PC-9 (cell line): Measurements from ENCODE around the gene FLNB. TPM values are rescaled to one million over a fixed set of nuclear protein-coding genes. Genes with fewer than 3 reads are reported as not detected.
A peak's percentile ranks its signal among the peaks of the same experiment; 100 is the strongest.

Experiments
- BruUV-seq: library from RNA; stranded (reverse); fragments of 400-500 nt; replicated peaks from 2 replicates; lab custom pipeline; 2021; lab: Mats Ljungman, UMichigan
- CTCF ChIA-PET: fragments of 300-600 bp; sonication (Branson Sonifier 250); formaldehyde crosslinking; loops from one replicate; lab custom pipeline; 2022; ENCODE audit warnings: antibody characterized with exemption; lab: Charles Lee
- POLR2A ChIA-PET: fragments of 300-600 bp; sonication (Branson Sonifier 250); formaldehyde crosslinking; loops from one replicate; lab custom pipeline; 2022; ENCODE audit warnings: antibody characterized with exemption; ENCODE audit not compliant: unreplicated experiment; lab: Charles Lee
- DNase-seq, 2 experiments: peaks; one replicate each; pipeline versions ENCODE4 v3.0.0 to v3.0.0-alpha.2; 2015 to 2022; ENCODE audit warnings: mixed read lengths in 1 of 2
- H2AFZ ChIP-seq: fragments of 200-600 bp; sonication (generic); 2 replicates; pipeline ENCODE4 v1.8.1; 2017; ENCODE audit warnings: antibody characterized with exemption
- H3F3A ChIP-seq: fragments of 200-600 bp; sonication (generic); 2 replicates; pipeline ENCODE4 v1.8.1; 2017; ENCODE audit warnings: antibody characterized with exemption, mild to moderate bottlenecking, low read depth; ENCODE audit not compliant: insufficient read depth
- H3K27ac ChIP-seq: fragments of 200-600 bp; sonication (generic); 2 replicates; pipeline ENCODE4 v1.6.1; 2016; ENCODE audit warnings: mixed run types
- H3K27me3 ChIP-seq: fragments of 200-600 bp; sonication (generic); 2 replicates; pipeline ENCODE4 v1.6.1; 2016; ENCODE audit warnings: low read depth, mixed run types; ENCODE audit not compliant: insufficient read depth
- H3K36me3 ChIP-seq: fragments of 200-600 bp; sonication (generic); 2 replicates; pipeline ENCODE4 v1.6.1; 2016; ENCODE audit warnings: low read depth, mixed run types
- H3K4me1 ChIP-seq: fragments of 200-600 bp; sonication (generic); replicated peaks from 2 replicates; pipeline ENCODE4 v1.6.1; 2016; ENCODE audit warnings: mixed run types; ENCODE audit not compliant: insufficient read depth
- H3K4me2 ChIP-seq: fragments of 200-600 bp; sonication (generic); 2 replicates; pipeline ENCODE4 v1.6.1; 2017; ENCODE audit warnings: mixed run types
- H3K4me3 ChIP-seq: fragments of 200-600 bp; sonication (generic); 2 replicates; pipeline ENCODE4 v1.6.1; 2016; ENCODE audit warnings: mixed run types
- H3K79me2 ChIP-seq: fragments of 200-600 bp; sonication (generic); 2 replicates; pipeline ENCODE4 v1.6.1; 2017; ENCODE audit warnings: low read depth, mixed run types
- H3K9me2 ChIP-seq: fragments of 200-600 bp; sonication (generic); 2 replicates; pipeline ENCODE4 v1.8.1; 2017; ENCODE audit warnings: mild to moderate bottlenecking; ENCODE audit not compliant: insufficient read depth
- H3K9me3 ChIP-seq: fragments of 200-600 bp; sonication (generic); 2 replicates; pipeline ENCODE4 v1.8.1; 2016; ENCODE audit warnings: low read depth; ENCODE audit not compliant: insufficient read depth
- H4K20me1 ChIP-seq: fragments of 200-600 bp; sonication (generic); 2 replicates; pipeline ENCODE4 v1.8.1; 2017; ENCODE audit not compliant: insufficient read depth
- EZH2 ChIP-seq: fragments of 200-600 bp; sonication (generic); IDR thresholded peaks from 2 replicates; pipeline ENCODE4 v1.8.0; 2017; ENCODE audit warnings: antibody characterized with exemption, low read depth
- intact Hi-C: fragments of 100-400 bp; cut with micrococcal nuclease; formaldehyde crosslinking; loops from one replicate; pipeline ENCODE4 v1.10.0; 2022; ENCODE audit not compliant: unreplicated experiment
- total RNA-seq: library from RNA; stranded (reverse); gene quantifications from 2 replicates; pipeline ENCODE4 v1.2.3, GENCODE V29; 2021
- TF ChIP-seq, protein P1 (sequence below): fragments of 200-600 bp; sonication (generic); conservative IDR thresholded peaks from 2 replicates; pipeline ENCODE4 v1.6.1; 2017; ENCODE audit warnings: mixed run types, antibody characterized with exemption, mild to moderate bottlenecking, moderate library complexity

FLNB gene
- total RNA-seq, 1 experiment from 2014 or later = 349 TPM

DNA sequence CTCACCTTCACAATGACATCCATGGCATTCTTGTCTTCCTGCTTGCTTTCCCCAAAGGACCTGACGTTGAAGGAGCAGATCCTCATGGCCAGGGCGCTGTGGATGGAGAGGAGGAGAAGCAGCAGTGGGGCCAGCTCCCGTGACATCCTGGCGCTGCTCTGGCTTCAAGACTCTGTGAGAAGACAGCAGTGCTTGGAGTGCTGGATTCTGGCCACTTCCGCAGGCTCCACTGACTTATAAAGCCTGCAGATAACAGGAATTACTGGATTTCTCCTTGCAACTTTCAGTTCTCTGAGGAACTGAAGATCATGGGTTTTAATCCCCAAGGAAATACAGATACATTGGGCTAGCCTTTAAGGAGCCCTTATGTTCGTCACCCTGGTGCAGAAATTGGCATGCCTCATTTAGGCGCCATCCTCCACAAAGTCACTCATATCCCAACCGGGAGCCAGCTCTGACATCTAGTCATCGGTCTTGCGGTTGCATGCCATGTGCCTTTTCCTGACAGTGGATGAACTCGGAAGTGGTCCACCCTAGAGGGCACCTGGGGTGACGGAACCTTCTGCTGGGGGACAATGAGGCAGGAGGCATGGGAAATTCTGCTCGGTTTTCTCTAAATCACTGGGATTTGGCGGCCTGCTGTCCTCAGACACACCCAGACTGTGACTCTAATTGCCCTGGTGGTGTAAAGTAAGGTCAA lies 202.7 kb downstream of the FLNB start, which contains the start of gene DNASE1L3:
Gene DNASE1L3 (minus strand): TSS at position 212 of the 700 bp plus-strand sequence. CDS start 66 bp downstream, at position 146.
- no peaks in the 10 kb centered on the region for H3K36me3 ChIP-seq
- no peak for TF ChIP-seq EZH2
- TF ChIP-seq, protein P1, sequence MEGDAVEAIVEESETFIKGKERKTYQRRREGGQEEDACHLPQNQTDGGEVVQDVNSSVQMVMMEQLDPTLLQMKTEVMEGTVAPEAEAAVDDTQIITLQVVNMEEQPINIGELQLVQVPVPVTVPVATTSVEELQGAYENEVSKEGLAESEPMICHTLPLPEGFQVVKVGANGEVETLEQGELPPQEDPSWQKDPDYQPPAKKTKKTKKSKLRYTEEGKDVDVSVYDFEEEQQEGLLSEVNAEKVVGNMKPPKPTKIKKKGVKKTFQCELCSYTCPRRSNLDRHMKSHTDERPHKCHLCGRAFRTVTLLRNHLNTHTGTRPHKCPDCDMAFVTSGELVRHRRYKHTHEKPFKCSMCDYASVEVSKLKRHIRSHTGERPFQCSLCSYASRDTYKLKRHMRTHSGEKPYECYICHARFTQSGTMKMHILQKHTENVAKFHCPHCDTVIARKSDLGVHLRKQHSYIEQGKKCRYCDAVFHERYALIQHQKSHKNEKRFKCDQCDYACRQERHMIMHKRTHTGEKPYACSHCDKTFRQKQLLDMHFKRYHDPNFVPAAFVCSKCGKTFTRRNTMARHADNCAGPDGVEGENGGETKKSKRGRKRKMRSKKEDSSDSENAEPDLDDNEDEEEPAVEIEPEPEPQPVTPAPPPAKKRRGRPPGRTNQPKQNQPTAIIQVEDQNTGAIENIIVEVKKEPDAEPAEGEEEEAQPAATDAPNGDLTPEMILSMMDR = no peak
- H3K9me2 ChIP-seq = no peaks in the 10 kb centered on the region
- H3K27me3 ChIP-seq = no peaks in the 10 kb centered on the region
- H3K4me3 ChIP-seq = no peak within 1 kb of the TSS
- no peak within 1 kb of the TSS for H3K4me2 ChIP-seq
- BruUV-seq = no TSS peak
- H2AFZ ChIP-seq = no peak within 1 kb of the TSS
- H3K4me1 ChIP-seq = peaks cover 31% of the 10 kb centered on the region
- peaks cover 37% of the 10 kb centered on the region for H3F3A ChIP-seq
- ChIA-PET POLR2A (no interaction called here), CTCF (no interaction called here)
- H3K27ac ChIP-seq = no peak within 1 kb of the TSS
- DNase-seq = no peak
- no peaks in the 10 kb centered on the region for H3K79me2 ChIP-seq
- H4K20me1 ChIP-seq = no peaks in the 10 kb centered on the region
- intact Hi-C loops = no loop called here
- no peaks in the 10 kb centered on the region for H3K9me3 ChIP-seq

DNA sequence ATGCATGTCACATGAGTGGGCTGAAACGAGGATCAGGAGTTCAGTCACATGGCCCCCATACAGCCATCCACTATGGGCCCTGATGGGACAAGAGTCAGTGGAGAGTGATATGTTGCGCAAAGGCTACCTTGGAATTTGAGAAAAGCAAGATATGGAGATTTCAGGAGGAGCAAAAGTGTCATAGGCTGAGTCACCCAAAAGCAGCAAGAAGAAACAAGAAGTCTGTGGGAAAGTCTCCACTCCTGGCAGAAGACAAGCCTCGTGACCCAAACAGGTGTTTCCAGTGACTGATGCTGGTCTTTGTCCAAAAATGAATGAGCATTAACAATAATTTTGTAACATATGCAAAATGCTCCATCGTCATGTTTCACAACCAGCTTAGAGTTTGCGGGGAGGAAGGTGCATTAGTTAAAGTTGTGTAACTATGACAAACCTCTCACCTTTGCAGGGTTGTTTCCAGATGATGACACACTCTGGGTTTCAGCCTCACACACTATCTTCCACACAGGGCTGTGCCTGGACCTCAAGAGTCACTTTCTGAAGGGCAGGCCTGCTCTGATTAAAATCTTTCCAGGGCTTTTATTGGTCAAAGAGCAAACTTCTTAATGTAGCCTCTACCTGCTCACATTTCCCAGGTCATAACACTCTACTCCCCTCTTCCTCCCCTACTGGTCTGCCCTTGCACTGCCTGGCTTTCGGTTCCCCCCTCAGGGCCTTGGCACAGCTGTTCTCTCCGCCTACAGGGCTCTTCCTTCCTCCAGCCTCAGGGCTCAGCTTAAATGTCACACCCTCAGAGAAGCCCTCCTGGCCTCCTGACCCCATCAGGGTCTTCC lies 206.5 kb downstream of the FLNB start:
- H3K4me1 ChIP-seq = peaks cover 37% of the 10 kb centered on the region
- TF ChIP-seq, protein P1 = no peak
- no peak for TF ChIP-seq EZH2

DNA sequence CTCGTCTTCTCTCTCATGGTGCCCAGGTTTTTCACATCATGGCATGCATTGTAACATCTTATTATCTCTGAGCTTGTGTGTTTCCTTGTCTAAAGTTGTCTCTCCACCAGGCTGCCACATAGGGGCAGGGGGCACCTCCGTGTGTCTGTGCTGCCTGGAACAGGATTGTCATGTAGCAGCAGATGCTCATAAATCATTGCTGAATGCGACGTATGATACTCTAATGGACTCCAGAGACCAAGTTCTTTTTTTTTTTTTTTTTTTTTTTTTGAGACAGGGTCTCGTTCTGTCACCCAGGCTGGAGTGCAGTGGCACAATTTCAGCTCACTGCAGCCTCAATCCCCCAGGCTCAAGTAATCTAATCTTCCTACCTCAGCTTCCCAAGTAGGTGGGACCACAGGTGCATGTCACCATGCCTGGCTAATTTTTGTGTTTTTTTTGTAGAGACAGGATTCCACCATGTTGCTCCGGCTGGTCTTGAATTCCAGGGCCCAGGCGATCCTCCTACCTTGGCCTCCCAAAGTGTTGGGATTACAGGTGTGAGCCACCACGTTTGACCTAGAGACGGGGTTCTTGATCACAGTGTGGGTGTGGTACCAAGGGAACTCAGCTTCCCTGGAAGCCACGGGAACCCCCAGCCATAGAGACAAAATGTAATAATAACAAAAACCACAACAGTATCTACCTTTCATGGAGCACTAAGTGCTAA lies 207.2 kb downstream of the FLNB start:
- Histone ChIP-seq H3K4me2 (peak overlapping the region; percentile 67), H3K79me2 (no peaks in the 10 kb centered on the region), H3K36me3 (no peaks in the 10 kb centered on the region), H2AFZ (no peak overlapping the region), H4K20me1 (no peaks in the 10 kb centered on the region), H3K9me2 (no peaks in the 10 kb centered on the region), H3F3A (peaks cover 31% of the 10 kb centered on the region), H3K4me1 (peaks cover 37% of the 10 kb centered on the region), H3K27me3 (no peaks in the 10 kb centered on the region), H3K27ac (peak overlapping the region; percentile 96), H3K9me3 (no peaks in the 10 kb centered on the region), H3K4me3 (peak overlapping the region; percentile 14; the same call in 1 of the 2 replicates)
- TF ChIP-seq, protein P1 = no peak
- TF ChIP-seq EZH2 = no peak
- no peak for DNase-seq
- ChIA-PET POLR2A (no interaction called here), CTCF (interaction anchor here (0.7 kb wide), 2 partner anchors 28 to 212 kb away, joined by 5 to 11 read pairs; no protein-coding TSS in a partner anchor)
- no TSS peak for BruUV-seq
- intact Hi-C loops = no loop called here

More for the DNA sequence above, 206.5 kb downstream of the FLNB start:
- H3K36me3 ChIP-seq = no peaks in the 10 kb centered on the region
- no peaks in the 10 kb centered on the region for H3K27me3 ChIP-seq
- ChIA-PET CTCF (interaction anchor here (0.6 to 0.7 kb wide), 3 partner anchors 27 to 277 kb away, joined by 5 to 20 read pairs (median 11); no protein-coding TSS in a partner anchor), POLR2A (interaction anchor here (0.6 kb wide), 1 partner anchor 21 kb away, joined by 3 read pairs; no protein-coding TSS in a partner anchor)
- intact Hi-C loops = loop anchor here (1.0 kb wide), 1 partner anchor 46 kb away; no protein-coding TSS in a partner anchor
- no peaks in the 10 kb centered on the region for H3K9me3 ChIP-seq
- no peaks in the 10 kb centered on the region for H4K20me1 ChIP-seq
- H3K4me3 ChIP-seq = peak overlapping the region; percentile 14; the same call in 1 of the 2 replicates
- H3K9me2 ChIP-seq = no peaks in the 10 kb centered on the region
- peak overlapping the region; percentile 67 for H3K4me2 ChIP-seq
- H3K27ac ChIP-seq = peak overlapping the region; percentile 96
- no peak overlapping the region for H2AFZ ChIP-seq
- no peaks in the 10 kb centered on the region for H3K79me2 ChIP-seq
- no TSS peak for BruUV-seq
- H3F3A ChIP-seq = peaks cover 28% of the 10 kb centered on the region
- peak; percentile 61 to 96 for DNase-seq
